CD4-positive, alpha-beta T cell (primary cell): ENCODE results near the gene PVALB. TPM values are rescaled to one million over a fixed set of nuclear protein-coding genes. Genes with fewer than 3 reads are reported as not detected.
A peak's percentile ranks its signal among the peaks of the same experiment; 100 is the strongest.

Experiments used
- ATAC-seq: fragments of 200-7000 bp; cut with Tn5 transposase; one replicate; pipeline ENCODE4 v1.10.0; 2022; ENCODE audit warnings: mild to moderate bottlenecking; ENCODE audit not compliant: poor library complexity
- CTCF ChIA-PET: fragments of 350-600 bp; sonication (Branson Sonifier 250); formaldehyde crosslinking; loops from one replicate; lab custom pipeline; 2021; ENCODE audit warnings: antibody characterized with exemption, inconsistent platforms; lab: Charles Lee
- POLR2A ChIA-PET: fragments of 350-600 bp; sonication (Branson Sonifier 250); formaldehyde crosslinking; loops from one replicate; lab custom pipeline; 2021; ENCODE audit warnings: antibody characterized with exemption, inconsistent platforms; lab: Charles Lee
- DNase-seq, 14 experiments: peaks; one replicate each; pipeline ENCODE4 v3.0.0-alpha.2; 2013 to 2020; ENCODE audit warnings: mixed read lengths in 2 of 14
- H3K27ac ChIP-seq, 2 donors: one replicate each; pipeline versions ENCODE4 v1.5.1 to v1.7.0; 2013; ENCODE audit warnings: low read length in 2 of 2, low read depth in 1 of 2, mild to moderate bottlenecking in 1 of 2
- H3K27me3 ChIP-seq, 2 experiments: 1 replicate in 1 of 2; 2 replicates in 1 of 2; pipeline versions ENCODE4 v1.6.1 to v1.7.0; 2013; ENCODE audit warnings: low read length in 2 of 2, control low read depth in 1 of 2, mild to moderate bottlenecking in 1 of 2, moderate library complexity in 1 of 2; ENCODE audit not compliant: insufficient read depth in 2 of 2, control insufficient read depth in 1 of 2
- H3K36me3 ChIP-seq: one replicate; pipeline ENCODE4 v1.6.1; 2013; ENCODE audit warnings: low read length, control low read depth; ENCODE audit not compliant: insufficient read depth
- H3K4me1 ChIP-seq: one replicate; pipeline ENCODE4 v1.6.1; 2013; ENCODE audit warnings: low read length, control low read depth; ENCODE audit not compliant: insufficient read depth
- H3K4me3 ChIP-seq: one replicate; pipeline ENCODE4 v1.5.1; 2013; ENCODE audit warnings: mild to moderate bottlenecking, low read length, moderate library complexity
- H3K9me3 ChIP-seq, 2 experiments: 1 replicate in 1 of 2; 2 replicates in 1 of 2; pipeline versions ENCODE4 v1.6.1 to v1.7.0; 2013; ENCODE audit warnings: low read length in 2 of 2, mild to moderate bottlenecking in 2 of 2, control low read depth in 1 of 2, moderate library complexity in 1 of 2; ENCODE audit not compliant: control insufficient read depth in 1 of 2, insufficient read depth in 1 of 2
- H3K27ac Mint-ChIP-seq: one replicate; pipeline ENCODE4 v1.8.0; 2020; ENCODE audit warnings: mixed read lengths
- H3K27me3 Mint-ChIP-seq: one replicate; pipeline ENCODE4 v1.8.0; 2021; ENCODE audit warnings: mixed read lengths
- H3K36me3 Mint-ChIP-seq: one replicate; pipeline ENCODE4 v1.8.0; 2021; ENCODE audit warnings: low read depth, mixed read lengths
- H3K4me1 Mint-ChIP-seq: one replicate; pipeline ENCODE4 v1.8.0; 2021; ENCODE audit warnings: low read depth, mixed read lengths
- H3K4me3 Mint-ChIP-seq: one replicate; pipeline ENCODE4 v1.8.0; 2020; ENCODE audit warnings: mild to moderate bottlenecking, mixed read lengths
- H3K9me3 Mint-ChIP-seq: one replicate; pipeline ENCODE4 v1.8.0; 2020; ENCODE audit warnings: mixed read lengths
- CTCF ChIP-seq: fragments of 200-600 bp; IDR thresholded peaks from one replicate; pipeline ENCODE4 v1.8.0; 2022; ENCODE audit warnings: antibody characterized with exemption, mild to moderate bottlenecking
- intact Hi-C, 2 experiments: fragments of 100-400 bp; cut with DNase I in 1 of 2; cut with micrococcal nuclease in 1 of 2; formaldehyde crosslinking; loops; one replicate each; pipeline versions ENCODE4 v1.15.1 to v1.9.0; 2023 to 2025; cut with DNase I, micrococcal nuclease
- total RNA-seq, 174 experiments: library from RNA in 2 of 174; stranded (reverse) in 2 of 174; gene quantifications; one replicate each; pipeline ENCODE4 v1.2.3 and lab custom pipeline; 2021 to 2026

Gene PVALB
- total RNA-seq, 2 experiments from 2014 or later, result not detected

- Histone ChIP-seq H3K9me3 (no peaks in the 10 kb centered on the region), H3K36me3 (no peaks in the 10 kb centered on the region), H3K27me3 (peaks cover 0 to 5% of the 10 kb centered on the region in 2 experiments), H3K4me1 (peaks cover 18% of the 10 kb centered on the region), H3K4me3 (no peak overlapping the region), H3K27ac (no peak overlapping the region)
- Mint-ChIP-seq H3K4me3 (no peak overlapping the region), H3K36me3 (no peaks in the 10 kb centered on the region), H3K4me1 (peaks cover 28% of the 10 kb centered on the region), H3K9me3 (no peaks in the 10 kb centered on the region), H3K27ac (peak overlapping the region; percentile 15), H3K27me3 (peaks cover 14% of the 10 kb centered on the region)
- intact Hi-C loops, result no loop called here
- no peak for DNase-seq
- ATAC-seq, result peak; percentile 24
- POLR2A ChIA-PET, result no interaction called here
- CTCF ChIA-PET, result interaction anchor here (0.6 kb wide), 1 partner anchor 78 kb away, joined by 3 read pairs; no protein-coding TSS in a partner anchor
- TF ChIP-seq CTCF, result no peak
Measured at GRCh38 chr22:36808721-36809344, 8.0 kb downstream of the PVALB start.

GRCh38 chr22:36807627-36808026 is 9.2 kb downstream of the PVALB start:
- H3K9me3 ChIP-seq, result no peaks in the 10 kb centered on the region
- CTCF ChIA-PET, result no interaction called here
- no peaks in the 10 kb centered on the region for H3K9me3 Mint-ChIP-seq
- ATAC-seq, result no peak
- H3K4me3 ChIP-seq, result no peak overlapping the region
- no peak overlapping the region for H3K27ac ChIP-seq
- peaks cover 28% of the 10 kb centered on the region for H3K4me1 Mint-ChIP-seq
- no peak for TF ChIP-seq CTCF
- H3K36me3 Mint-ChIP-seq, result no peaks in the 10 kb centered on the region
- POLR2A ChIA-PET, result no interaction called here
- peaks cover 18% of the 10 kb centered on the region for H3K4me1 ChIP-seq
- no peak overlapping the region for H3K4me3 Mint-ChIP-seq
- no peak overlapping the region for H3K27ac Mint-ChIP-seq
- H3K27me3 Mint-ChIP-seq, result peaks cover 8% of the 10 kb centered on the region
- H3K27me3 ChIP-seq, result no peaks in the 10 kb centered on the region
- DNase-seq, result no peak
- H3K36me3 ChIP-seq, result no peaks in the 10 kb centered on the region
- intact Hi-C loops, result no loop called here

GRCh38 chr22:36806835-36807234 is 10.0 kb downstream of the PVALB start:
- Mint-ChIP-seq H3K27me3 (peaks cover 8% of the 10 kb centered on the region), H3K4me3 (no peak overlapping the region), H3K27ac (no peak overlapping the region), H3K9me3 (no peaks in the 10 kb centered on the region), H3K36me3 (no peaks in the 10 kb centered on the region), H3K4me1 (peaks cover 28% of the 10 kb centered on the region)
- ChIA-PET CTCF (no interaction called here), POLR2A (no interaction called here)
- no peak for TF ChIP-seq CTCF
- intact Hi-C loops, result no loop called here
- no peak for DNase-seq
- Histone ChIP-seq H3K4me1 (peaks cover 18% of the 10 kb centered on the region), H3K36me3 (no peaks in the 10 kb centered on the region), H3K27ac (no peak overlapping the region), H3K27me3 (no peaks in the 10 kb centered on the region), H3K9me3 (no peaks in the 10 kb centered on the region), H3K4me3 (no peak overlapping the region)
- ATAC-seq, result no peak
